Measurements from ENCODE around the gene AUP1. TPM values are rescaled to one million over a fixed set of nuclear protein-coding genes. Genes with fewer than 3 reads are reported as not detected.

AUP1 gene
- total RNA-seq, 1 donor from 2014 or later, result 117 TPM

DNA sequence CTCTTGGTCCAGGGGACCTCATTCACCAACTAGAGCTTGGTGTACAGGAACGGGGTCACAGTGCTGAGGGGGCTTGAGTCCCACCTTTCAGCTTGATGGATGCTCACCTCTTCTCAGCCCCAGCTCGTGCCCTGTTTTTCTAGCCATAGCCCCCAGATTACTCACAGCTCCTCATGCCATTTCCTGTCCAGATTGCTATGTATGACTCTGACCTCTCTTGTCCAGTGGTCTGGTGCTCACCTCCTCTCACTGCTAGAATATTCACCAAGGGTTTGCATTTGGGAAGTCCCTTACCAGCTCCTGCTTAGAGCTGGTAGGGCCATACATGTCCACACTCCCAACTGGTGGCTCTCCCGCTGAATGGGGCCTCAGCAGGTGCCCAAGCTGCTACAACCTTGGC lies 36.0 kb downstream of the AUP1 start:
- Mint-ChIP-seq H3K36me3 (ENCODE audit: low read depth, unreplicated experiment) (peaks cover 39% of the 10 kb centered on the region), H3K4me3 (ENCODE audit: unreplicated experiment) (peak overlapping the region; percentile 39), H3K9me3 (ENCODE audit: unreplicated experiment) (no peaks in the 10 kb centered on the region), H3K27ac (ENCODE audit: unreplicated experiment) (no peak overlapping the region), H3K4me1 (ENCODE audit: unreplicated experiment) (peaks cover 7% of the 10 kb centered on the region), H3K27me3 (ENCODE audit: unreplicated experiment) (peaks cover 22% of the 10 kb centered on the region)
- TF ChIP-seq, protein P1, sequence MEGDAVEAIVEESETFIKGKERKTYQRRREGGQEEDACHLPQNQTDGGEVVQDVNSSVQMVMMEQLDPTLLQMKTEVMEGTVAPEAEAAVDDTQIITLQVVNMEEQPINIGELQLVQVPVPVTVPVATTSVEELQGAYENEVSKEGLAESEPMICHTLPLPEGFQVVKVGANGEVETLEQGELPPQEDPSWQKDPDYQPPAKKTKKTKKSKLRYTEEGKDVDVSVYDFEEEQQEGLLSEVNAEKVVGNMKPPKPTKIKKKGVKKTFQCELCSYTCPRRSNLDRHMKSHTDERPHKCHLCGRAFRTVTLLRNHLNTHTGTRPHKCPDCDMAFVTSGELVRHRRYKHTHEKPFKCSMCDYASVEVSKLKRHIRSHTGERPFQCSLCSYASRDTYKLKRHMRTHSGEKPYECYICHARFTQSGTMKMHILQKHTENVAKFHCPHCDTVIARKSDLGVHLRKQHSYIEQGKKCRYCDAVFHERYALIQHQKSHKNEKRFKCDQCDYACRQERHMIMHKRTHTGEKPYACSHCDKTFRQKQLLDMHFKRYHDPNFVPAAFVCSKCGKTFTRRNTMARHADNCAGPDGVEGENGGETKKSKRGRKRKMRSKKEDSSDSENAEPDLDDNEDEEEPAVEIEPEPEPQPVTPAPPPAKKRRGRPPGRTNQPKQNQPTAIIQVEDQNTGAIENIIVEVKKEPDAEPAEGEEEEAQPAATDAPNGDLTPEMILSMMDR (IDR thresholded peaks at IDR 0.05; ENCODE audit: unreplicated experiment), result no peak
- DNase-seq (ENCODE audit: low spot score), result no peak

DNA sequence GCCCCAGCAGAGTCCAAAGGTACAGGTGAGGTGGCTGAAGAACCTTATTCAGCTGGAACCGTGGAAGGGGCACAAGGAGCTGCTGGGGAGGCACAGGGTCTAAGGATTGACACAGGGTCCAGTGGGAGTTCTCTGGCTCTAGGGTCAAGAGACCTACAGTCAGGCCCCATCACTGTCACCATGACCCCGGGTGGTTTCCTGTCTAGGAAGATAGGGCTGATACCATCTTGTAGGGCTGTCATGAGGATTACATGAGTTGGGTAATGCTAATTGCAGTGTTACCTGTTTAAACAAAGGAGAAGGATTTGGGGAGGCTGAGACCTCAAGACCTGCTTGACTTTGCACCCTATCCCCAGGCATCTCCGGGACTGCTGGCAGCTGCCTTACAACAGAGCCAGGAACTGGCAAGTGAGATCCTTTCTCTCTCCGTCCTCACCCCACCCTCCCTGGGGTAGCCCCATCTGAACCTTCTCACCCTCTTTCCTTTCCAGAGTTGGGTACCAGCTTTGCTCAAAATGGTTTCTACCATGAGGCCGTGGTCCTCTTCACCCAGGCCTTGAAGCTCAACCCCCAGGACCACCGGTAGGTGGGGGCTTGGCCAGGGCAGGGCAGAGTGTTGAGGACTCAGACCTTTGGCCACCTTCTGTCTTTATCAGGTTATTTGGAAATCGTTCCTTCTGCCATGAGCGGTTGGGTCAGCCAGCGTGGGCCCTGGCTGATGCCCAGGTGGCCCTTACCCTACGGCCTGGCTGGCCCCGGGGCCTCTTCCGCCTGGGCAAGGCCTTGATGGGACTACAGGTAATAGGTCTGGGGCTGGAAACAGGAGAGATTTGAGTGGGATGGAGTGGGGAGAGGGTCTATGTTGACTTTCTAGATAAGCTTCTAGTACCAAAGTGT lies 37.6 kb downstream of the AUP1 start:
- no peak for DNase-seq (ENCODE audit: low spot score)
- H3K27me3 Mint-ChIP-seq (ENCODE audit: unreplicated experiment), result peaks cover 13% of the 10 kb centered on the region
- H3K4me1 Mint-ChIP-seq (ENCODE audit: unreplicated experiment), result no peaks in the 10 kb centered on the region
- TF ChIP-seq, protein P1 (IDR thresholded peaks at IDR 0.05; ENCODE audit: unreplicated experiment), result no peak
- H3K36me3 Mint-ChIP-seq (ENCODE audit: low read depth, unreplicated experiment), result peaks cover 39% of the 10 kb centered on the region
- H3K9me3 Mint-ChIP-seq (ENCODE audit: unreplicated experiment), result no peaks in the 10 kb centered on the region
- peak overlapping the region; percentile 10 for H3K27ac Mint-ChIP-seq (ENCODE audit: unreplicated experiment)
- H3K4me3 Mint-ChIP-seq (ENCODE audit: unreplicated experiment), result peak overlapping the region; percentile 63

DNA sequence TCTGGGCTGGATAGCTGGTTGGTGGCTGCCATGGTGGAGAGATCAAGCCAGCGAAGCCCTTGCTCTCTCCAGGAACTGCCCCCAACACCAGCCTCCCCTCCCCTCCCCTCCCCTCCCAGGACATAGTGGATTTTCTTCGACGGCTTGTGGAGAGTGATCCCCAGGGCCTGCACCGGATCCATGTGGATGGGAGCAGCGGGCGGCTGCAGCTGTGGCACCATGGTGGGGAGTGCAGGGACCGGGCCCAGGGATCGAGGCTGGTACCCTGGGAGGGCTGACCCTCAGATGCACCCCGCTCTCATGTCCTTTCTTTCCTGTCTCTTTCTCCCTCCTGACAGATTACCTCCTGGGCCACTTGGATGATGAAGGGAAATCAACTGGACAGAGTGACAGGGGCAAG lies 39.6 kb downstream of the AUP1 start:
- Mint-ChIP-seq H3K36me3 (ENCODE audit: low read depth, unreplicated experiment) (peaks cover 39% of the 10 kb centered on the region), H3K27me3 (ENCODE audit: unreplicated experiment) (peaks cover 11% of the 10 kb centered on the region), H3K4me3 (ENCODE audit: unreplicated experiment) (no peak overlapping the region)

DNA sequence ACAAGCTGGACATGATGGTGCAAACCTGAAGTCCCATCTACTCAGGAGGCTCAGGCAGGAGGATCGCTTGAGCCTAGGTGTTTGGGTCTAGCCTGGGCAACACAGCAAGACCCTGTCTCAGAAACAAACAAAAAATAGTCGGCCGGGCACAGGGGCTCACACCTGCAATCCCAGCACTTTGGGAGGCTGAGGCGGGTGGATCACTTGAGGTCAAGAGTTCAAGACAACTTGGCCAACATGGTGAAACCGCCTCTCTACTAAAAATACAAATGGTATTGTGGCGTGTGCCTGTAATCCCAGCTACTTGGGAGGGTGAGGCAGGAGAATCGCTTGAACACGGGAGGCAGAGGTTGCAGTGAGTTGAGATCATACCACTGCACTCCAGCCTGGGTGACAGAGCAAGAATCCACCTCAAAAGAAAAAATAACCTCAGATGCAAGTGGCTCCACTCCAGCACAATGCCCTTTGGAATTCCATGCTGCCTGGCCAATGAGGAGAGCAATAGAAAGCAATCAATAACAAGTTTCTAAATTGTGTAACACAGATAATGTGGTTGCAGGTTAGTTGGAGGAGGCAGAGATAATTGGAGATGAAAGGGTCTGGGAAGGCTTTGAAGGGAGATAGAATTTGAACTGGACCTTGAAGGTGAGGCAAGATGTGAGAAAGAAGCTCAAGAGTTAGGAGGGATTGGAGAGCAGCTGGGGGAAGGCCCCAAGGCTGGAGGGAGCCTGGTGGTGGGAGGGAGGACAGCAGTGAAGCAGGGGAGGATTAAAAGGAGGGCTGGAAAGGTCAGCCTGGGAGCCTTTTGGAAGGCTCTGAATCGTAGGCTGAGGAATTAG lies 40.6 kb downstream of the AUP1 start:
- H3K27me3 Mint-ChIP-seq (ENCODE audit: unreplicated experiment), result peaks cover 11% of the 10 kb centered on the region
- H3K4me1 Mint-ChIP-seq (ENCODE audit: unreplicated experiment), result no peaks in the 10 kb centered on the region
- H3K36me3 Mint-ChIP-seq (ENCODE audit: low read depth, unreplicated experiment), result peaks cover 34% of the 10 kb centered on the region
- TF ChIP-seq, protein P1 (IDR thresholded peaks at IDR 0.05; ENCODE audit: unreplicated experiment), result no peak
- DNase-seq (ENCODE audit: low spot score), result no peak
- H3K27ac Mint-ChIP-seq (ENCODE audit: unreplicated experiment), result peak overlapping the region; percentile 19
- H3K9me3 Mint-ChIP-seq (ENCODE audit: unreplicated experiment), result no peaks in the 10 kb centered on the region
- H3K4me3 Mint-ChIP-seq (ENCODE audit: unreplicated experiment), result no peak overlapping the region

More for the DNA sequence above, 39.6 kb downstream of the AUP1 start:
- no peaks in the 10 kb centered on the region for H3K4me1 Mint-ChIP-seq (ENCODE audit: unreplicated experiment)
- H3K27ac Mint-ChIP-seq (ENCODE audit: unreplicated experiment), result no peak overlapping the region
- no peak for DNase-seq (ENCODE audit: low spot score)
- TF ChIP-seq, protein P1 (IDR thresholded peaks at IDR 0.05; ENCODE audit: unreplicated experiment), result no peak
- no peaks in the 10 kb centered on the region for H3K9me3 Mint-ChIP-seq (ENCODE audit: unreplicated experiment)
